Keratinocyte (primary cell): ENCODE measurements around the gene FXYD5. TPM values are rescaled to one million over a fixed set of nuclear protein-coding genes. Genes with fewer than 3 reads are reported as not detected.

Source experiments
- DNase-seq: peaks from one replicate; pipeline ENCODE4 v3.0.0-alpha.2; 2011; ENCODE audit warnings: low read depth, missing footprints, low spot score
- FAIRE-seq: peaks from 2 replicates; lab custom pipeline; 2011; peaks lifted over from hg19 to GRCh38; lab: Jason Lieb, UNC
- H2AFZ ChIP-seq: 2 replicates; pipeline ENCODE4 v1.6.0; 2012; ENCODE audit warnings: low read length, control low read depth, inconsistent platforms; ENCODE audit not compliant: control insufficient read depth
- H3K27ac ChIP-seq: 2 replicates; pipeline ENCODE4 v1.5.1; 2011; ENCODE audit warnings: low read length; ENCODE audit not compliant: control insufficient read depth, insufficient read depth
- H3K27me3 ChIP-seq: 3 replicates; pipeline ENCODE4 v1.6.0; 2011; ENCODE audit warnings: low read length; ENCODE audit not compliant: control insufficient read depth, insufficient read depth; ENCODE audit errors: extremely low read depth
- H3K36me3 ChIP-seq, 2 experiments: 2 replicates in 1 of 2; 3 replicates in 1 of 2; pipeline ENCODE4 v1.5.1; 2011; ENCODE audit warnings: low read length in 2 of 2, mild to moderate bottlenecking in 1 of 2; ENCODE audit not compliant: control insufficient read depth in 2 of 2, insufficient read depth in 2 of 2; ENCODE audit errors: extremely low read depth in 1 of 2
- H3K4me1 ChIP-seq: 3 replicates; pipeline ENCODE4 v1.5.1; 2011; ENCODE audit warnings: low read length; ENCODE audit not compliant: control insufficient read depth, insufficient read depth; ENCODE audit errors: extremely low read depth
- H3K4me2 ChIP-seq: 3 replicates; pipeline ENCODE4 v1.6.0; 2011; ENCODE audit warnings: low read depth, low read length; ENCODE audit not compliant: control insufficient read depth, insufficient read depth; ENCODE audit errors: extremely low read depth
- H3K4me3 ChIP-seq, 3 experiments: fragments of 200-600 bp in 1 of 3; sonication (generic) in 1 of 3; 2 replicates in 2 of 3; 3 replicates in 1 of 3; pipeline ENCODE4 v1.5.1; 2011 to 2016; ENCODE audit warnings: low read length in 3 of 3, mild to moderate bottlenecking in 3 of 3, control low read depth in 2 of 3, inconsistent platforms in 1 of 3, low read depth in 1 of 3, mixed read lengths in 1 of 3, mixed run types in 1 of 3, moderate library complexity in 1 of 3; ENCODE audit not compliant: control insufficient read depth in 2 of 3, insufficient read depth in 2 of 3; ENCODE audit errors: extremely low read depth in 1 of 3
- H3K79me2 ChIP-seq: 2 replicates; pipeline ENCODE4 v1.6.0; 2012; ENCODE audit warnings: low read length; ENCODE audit not compliant: control insufficient read depth, insufficient read depth
- H3K9ac ChIP-seq: 3 replicates; pipeline ENCODE4 v1.6.0; 2011; ENCODE audit warnings: low read length; ENCODE audit not compliant: control insufficient read depth, insufficient read depth; ENCODE audit errors: extremely low read depth
- H3K9me1 ChIP-seq: 3 replicates; pipeline ENCODE4 v1.6.0; 2011; ENCODE audit warnings: low read length; ENCODE audit not compliant: control insufficient read depth, insufficient read depth; ENCODE audit errors: extremely low read depth
- H3K9me3 ChIP-seq: 2 replicates; pipeline ENCODE4 v1.5.1; 2012; ENCODE audit warnings: low read depth, low read length; ENCODE audit not compliant: control insufficient read depth
- H4K20me1 ChIP-seq: 3 replicates; pipeline ENCODE4 v1.6.0; 2011; ENCODE audit warnings: low read length; ENCODE audit not compliant: control insufficient read depth, insufficient read depth; ENCODE audit errors: extremely low read depth
- CTCF ChIP-seq, 3 experiments: IDR thresholded peaks in 1 of 3; conservative IDR thresholded peaks in 1 of 3; optimal IDR thresholded peaks in 1 of 3; 2 replicates in 2 of 3; 3 replicates in 1 of 3; pipeline versions ENCODE3 to v1.5.1; 2011; ENCODE audit warnings: low read length in 3 of 3, mild to moderate bottlenecking in 3 of 3, moderate library complexity in 2 of 3, control low read depth in 1 of 3, inconsistent platforms in 1 of 3; ENCODE audit not compliant: insufficient read depth in 2 of 3; ENCODE audit errors: extremely low read depth in 1 of 3
- EZH2 ChIP-seq: IDR thresholded peaks from one replicate; pipeline ENCODE4 v1.6.1; 2012; ENCODE audit warnings: inconsistent platforms, mild to moderate bottlenecking, low read length, moderate library complexity
- dilution Hi-C: fragments of 300-500 bp; cut with MboI; formaldehyde crosslinking; loops from one replicate; pipeline ENCODE4 v1.7.0; 2020; ENCODE audit warnings: low sequenced_read_pairs; ENCODE audit not compliant: extremely low pct_ligation_motif_present
- polyA plus RNA-seq, 5 experiments: library from polyadenylated mRNA; depleted of rRNA in 3 of 5; stranded (reverse) in 3 of 5; stranded (forward) in 1 of 5; unstranded in 1 of 5; fragments of >200 nt; gene quantifications; 1 replicate in 1 of 5; 2 replicates in 3 of 5; 3 replicates in 1 of 5; pipeline versions ENCODE4 v1.2.1 to v1.2.3, GENCODE V29; 2011 to 2012; ENCODE audit warnings: missing spikeins in 2 of 5, low read depth in 1 of 5, low replicate concordance in 1 of 5

The FXYD5 gene
- polyA plus RNA-seq, 1 donor (not counting 4 experiments of a cell fraction or from before 2014, with no cell fraction given) = 122 TPM

GRCh38 chr19:35133826-35134225 lies 20.7 kb upstream of the FXYD5 start:
- Histone ChIP-seq H3K4me2 (no peak overlapping the region), H3K27me3 (no peaks in the 10 kb centered on the region), H3K4me3 (no peak overlapping the region), H2AFZ (no peak overlapping the region), H3K9me1 (no peaks in the 10 kb centered on the region), H3K36me3 (no peaks in the 10 kb centered on the region), H4K20me1 (no peaks in the 10 kb centered on the region), H3K4me1 (peaks cover 6% of the 10 kb centered on the region), H3K9ac (no peak overlapping the region), H3K79me2 (no peaks in the 10 kb centered on the region), H3K27ac (no peak overlapping the region), H3K9me3 (no peaks in the 10 kb centered on the region)
- dilution Hi-C loops = no loop called here
- no peak for DNase-seq
- no peak for FAIRE-seq
- TF ChIP-seq CTCF (optimal IDR thresholded peaks at IDR 0.05 in 1 of 3, IDR thresholded peaks at IDR 0.05 in 1 of 3, conservative IDR thresholded peaks at IDR 0.05 in 1 of 3; ENCODE audit: extremely low read depth in 1 of 3, insufficient read depth in 2 of 3, low read length in 3 of 3) = no peak
- no peak for TF ChIP-seq EZH2

- no peaks in the 10 kb centered on the region for H3K9me3 ChIP-seq
- no peak for DNase-seq
- peaks cover 6% of the 10 kb centered on the region for H3K4me1 ChIP-seq
- no peaks in the 10 kb centered on the region for H3K27me3 ChIP-seq
- FAIRE-seq = no peak
- no peaks in the 10 kb centered on the region for H4K20me1 ChIP-seq
- H3K9me1 ChIP-seq = no peaks in the 10 kb centered on the region
- TF ChIP-seq CTCF (optimal IDR thresholded peaks at IDR 0.05 in 1 of 3, IDR thresholded peaks at IDR 0.05 in 1 of 3, conservative IDR thresholded peaks at IDR 0.05 in 1 of 3; ENCODE audit: extremely low read depth in 1 of 3, insufficient read depth in 2 of 3, low read length in 3 of 3) (no peak), EZH2 (no peak)
- H3K79me2 ChIP-seq = no peaks in the 10 kb centered on the region
- no peak within 1 kb of the TSS for H3K27ac ChIP-seq
- no peak within 1 kb of the TSS for H2AFZ ChIP-seq
- H3K4me2 ChIP-seq = no peak within 1 kb of the TSS
- dilution Hi-C loops = no loop called here
- no peak within 1 kb of the TSS for H3K4me3 ChIP-seq
- H3K9ac ChIP-seq = no peak within 1 kb of the TSS
- no peaks in the 10 kb centered on the region for H3K36me3 ChIP-seq
These were observed 19.8 kb upstream of the FXYD5 start, which contains the start of gene LGI4 for GRCh38 chr19:35134601-35135242. TSS of gene LGI4 (minus strand) at chr19:35135059. CDS start at chr19:35134680, 379 bp downstream.
